Breast epithelium (tissue), 4 donors: ENCODE results near the gene YES1. TPM values are rescaled to one million over a fixed set of nuclear protein-coding genes. Genes with fewer than 3 reads are reported as not detected.

Source experiments
- DNase-seq, 2 donors: peaks; one replicate each; pipeline ENCODE4 v3.0.0-alpha.2; 2019; ENCODE audit warnings: low spot score in 2 of 2
- H3K27ac ChIP-seq, 2 donors: fragments of 200-600 bp; sonication (generic) in 1 of 2; one replicate each; pipeline ENCODE4 v1.5.1; 2016 to 2019; ENCODE audit warnings: mild to moderate bottlenecking in 1 of 2
- H3K27me3 ChIP-seq, 2 donors: fragments of 200-600 bp; sonication (generic) in 1 of 2; one replicate each; pipeline versions ENCODE4 v1.5.1 to v1.6.0; 2017 to 2019; ENCODE audit warnings: control low read depth in 1 of 2, mild to moderate bottlenecking in 1 of 2
- H3K36me3 ChIP-seq: fragments of 200-600 bp; one replicate; pipeline ENCODE4 v1.5.1; 2019
- H3K4me1 ChIP-seq, 2 donors: fragments of 200-600 bp; sonication (generic); one replicate each; pipeline ENCODE4 v1.5.1; 2016 to 2019; ENCODE audit warnings: control low read depth in 1 of 2
- H3K4me3 ChIP-seq, 3 donors: fragments of 200-600 bp; sonication (generic); 1 replicate in 2 of 3; 2 replicates in 1 of 3; pipeline ENCODE4 v1.5.1; 2016 to 2019; ENCODE audit warnings: mild to moderate bottlenecking in 3 of 3, moderate library complexity in 2 of 3
- H3K9me3 ChIP-seq, 2 donors: fragments of 200-600 bp; sonication (generic) in 1 of 2; one replicate each; pipeline ENCODE4 v1.5.1; 2016 to 2019; ENCODE audit warnings: control low read depth in 1 of 2
- CTCF ChIP-seq, 3 donors: fragments of 450-650 bp; IDR thresholded peaks; one replicate each; pipeline ENCODE4 v1.5.1; 2016 to 2017; ENCODE audit warnings: antibody characterized with exemption in 3 of 3, mild to moderate bottlenecking in 3 of 3, moderate library complexity in 3 of 3
- POLR2A ChIP-seq: fragments of 450-650 bp; IDR thresholded peaks from one replicate; pipeline ENCODE4 v1.6.1; 2016; ENCODE audit warnings: antibody characterized with exemption, mild to moderate bottlenecking, moderate library complexity
- POLR2AphosphoS5 ChIP-seq, 3 donors: sonication (generic); formaldehyde crosslinking; IDR thresholded peaks; one replicate each; pipeline ENCODE4 v1.6.1; 2017; ENCODE audit warnings: antibody characterized with exemption in 3 of 3
- intact Hi-C: fragments of 100-400 bp; cut with DNase I; formaldehyde crosslinking; loops from one replicate; pipeline ENCODE4 v1.15.1; 2023; ENCODE audit warnings: low total_unique reads
- total RNA-seq, 3 donors: library from RNA; depleted of rRNA; stranded (reverse); fragments of >200 nt; gene quantifications; one replicate each; pipeline ENCODE4 v1.1.0, GENCODE V29; 2016

The YES1 gene
- total RNA-seq, 3 donors from 2014 or later: 108 to 150 (median 136) TPM

GRCh38 chr18:693466-694187 lies 118.4 kb downstream of the YES1 start:
- DNase-seq: no peak
- Histone ChIP-seq H3K36me3 (no peaks in the 10 kb centered on the region), H3K27me3 (no peaks in the 10 kb centered on the region), H3K4me1 (no peaks in the 10 kb centered on the region), H3K9me3 (no peaks in the 10 kb centered on the region), H3K27ac (peak overlapping the region in 1 of 2 donors; percentile 57), H3K4me3 (no peak overlapping the region)
- intact Hi-C loops: no loop called here
- TF ChIP-seq CTCF (IDR thresholded peaks at IDR 0.05) (no peak), POLR2A (no peak), POLR2AphosphoS5 (IDR thresholded peaks at IDR 0.05) (no peak)

GRCh38 chr18:692824-693223 lies 119.2 kb downstream of the YES1 start:
- TF ChIP-seq CTCF (IDR thresholded peaks at IDR 0.05): no peak
- no peak for DNase-seq
- no peaks in the 10 kb centered on the region for H3K4me1 ChIP-seq
- no peak overlapping the region for H3K27ac ChIP-seq
- H3K4me3 ChIP-seq: no peak overlapping the region
- no peaks in the 10 kb centered on the region for H3K9me3 ChIP-seq
- no peaks in the 10 kb centered on the region for H3K36me3 ChIP-seq
- H3K27me3 ChIP-seq: no peaks in the 10 kb centered on the region
- intact Hi-C loops: no loop called here

- H3K27me3 ChIP-seq: no peaks in the 10 kb centered on the region
- no peaks in the 10 kb centered on the region for H3K4me1 ChIP-seq
- no peak for DNase-seq
- no peak overlapping the region for H3K4me3 ChIP-seq
- intact Hi-C loops: no loop called here
- no peaks in the 10 kb centered on the region for H3K9me3 ChIP-seq
- H3K27ac ChIP-seq: no peak overlapping the region
- no peaks in the 10 kb centered on the region for H3K36me3 ChIP-seq
- TF ChIP-seq POLR2AphosphoS5 (IDR thresholded peaks at IDR 0.05) (no peak), CTCF (IDR thresholded peaks at IDR 0.05) (no peak), POLR2A (no peak)
These were observed 123.7 kb downstream of the YES1 start for GRCh38 chr18:688323-688722.

- TF ChIP-seq CTCF (IDR thresholded peaks at IDR 0.05) (no peak), POLR2AphosphoS5 (IDR thresholded peaks at IDR 0.05) (no peak), POLR2A (no peak)
- H3K27ac ChIP-seq: no peak overlapping the region
- no peak for DNase-seq
- no peaks in the 10 kb centered on the region for H3K36me3 ChIP-seq
- H3K4me3 ChIP-seq: no peak overlapping the region
- no peaks in the 10 kb centered on the region for H3K4me1 ChIP-seq
- H3K9me3 ChIP-seq: no peaks in the 10 kb centered on the region
- H3K27me3 ChIP-seq: no peaks in the 10 kb centered on the region
- intact Hi-C loops: no loop called here
These were observed 125.5 kb downstream of the YES1 start for GRCh38 chr18:686339-687111.

- H3K36me3 ChIP-seq: no peaks in the 10 kb centered on the region
- H3K4me1 ChIP-seq: no peaks in the 10 kb centered on the region
- intact Hi-C loops: no loop called here
- TF ChIP-seq POLR2A (no peak), CTCF (IDR thresholded peaks at IDR 0.05) (no peak), POLR2AphosphoS5 (IDR thresholded peaks at IDR 0.05) (no peak)
- H3K4me3 ChIP-seq: no peak overlapping the region
- DNase-seq: no peak
- no peaks in the 10 kb centered on the region for H3K27me3 ChIP-seq
- H3K27ac ChIP-seq: no peak overlapping the region
- no peaks in the 10 kb centered on the region for H3K9me3 ChIP-seq
These were observed 126.6 kb downstream of the YES1 start for GRCh38 chr18:685438-685837.
